Measurements from ENCODE around the gene PODN. TPM values are rescaled to one million over a fixed set of nuclear protein-coding genes. Genes with fewer than 3 reads are reported as not detected.

PODN gene
- total and polyA plus RNA-seq, 2 of the 4 experiments (the other 2 are of a cell fraction), result 0.54 to 6.2 TPM

DNA sequence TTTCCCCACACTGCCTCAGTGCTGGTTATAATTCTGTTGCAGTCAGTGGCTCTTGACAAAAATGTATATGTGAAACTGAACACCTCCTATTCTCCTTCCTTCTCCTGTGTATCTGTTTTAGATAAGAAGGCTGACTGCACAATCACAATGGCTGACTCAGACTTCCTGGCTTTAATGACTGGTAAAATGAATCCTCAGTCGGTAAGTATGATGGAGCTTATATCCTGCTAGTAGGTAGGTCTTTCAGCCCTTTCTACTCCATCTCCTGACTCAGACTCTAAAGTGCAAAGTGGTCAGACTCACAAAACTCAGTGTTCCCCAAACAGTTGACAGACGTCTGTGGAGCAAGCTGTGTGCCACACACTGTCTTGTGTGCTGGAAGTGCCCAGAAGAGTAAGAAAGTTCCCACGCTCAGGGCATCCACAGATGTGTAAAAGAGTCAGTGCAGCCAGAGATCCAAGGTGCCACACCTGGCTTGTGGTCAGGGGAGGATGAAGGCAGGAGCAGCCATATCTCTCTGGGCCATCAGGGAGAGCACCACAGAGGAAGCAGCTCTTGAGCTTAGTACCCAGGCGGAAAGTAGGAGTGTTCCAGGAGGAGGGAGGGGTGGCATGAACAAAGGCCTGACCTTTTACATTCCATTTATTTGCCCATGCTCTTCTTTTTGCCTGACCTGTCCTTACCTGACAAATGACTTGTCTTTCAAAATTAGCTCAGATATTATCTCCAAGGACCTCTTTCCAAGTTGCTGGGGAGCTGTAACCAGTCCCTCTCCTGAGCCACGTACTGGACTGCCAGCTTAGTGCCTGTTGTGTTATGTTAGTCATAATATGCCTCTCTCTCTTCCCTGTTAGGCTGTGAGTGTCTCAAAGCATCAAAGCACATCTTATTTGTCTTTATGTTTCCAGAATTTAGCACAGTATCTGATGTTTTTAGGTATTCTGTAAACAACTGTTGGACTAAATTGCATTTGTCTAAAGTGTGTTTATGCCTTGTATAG is 14.0 kb upstream of the PODN start:
- Histone ChIP-seq H3K4me2 (ENCODE audit: low read depth, low read length) (peak overlapping the region; percentile 18; the same call in 1 of the 2 replicates), H3K9me3 (ENCODE audit: control insufficient read depth, insufficient read depth, low read length) (no peaks in the 10 kb centered on the region), H2AFZ (replicated peaks; ENCODE audit: low read length, poor library complexity) (peak overlapping the region; percentile 19), H2AK5ac (ENCODE audit: low read depth, low read length) (peak overlapping the region; percentile 86), H2BK20ac (ENCODE audit: low read depth, low read length) (peak overlapping the region; percentile 92), H3K79me1 (ENCODE audit: low read depth in 1 of 2, low read length in 2 of 2) (peaks cover 2 to 40% of the 10 kb centered on the region in 2 experiments; a peak in 3 of 4 replicates), H3K14ac (replicated peaks; ENCODE audit: low read depth, low read length) (peak overlapping the region; percentile 94), H2BK15ac (ENCODE audit: low read depth, low read length) (peak overlapping the region; percentile 93), H3K4me3 (ENCODE audit: insufficient read depth, low read depth, low read length) (no peak overlapping the region), H3K9ac (ENCODE audit: low read depth, low read length) (no peak overlapping the region), H3K27ac (ENCODE audit: insufficient read depth, low read length) (peak overlapping the region; percentile 39), H2BK120ac (ENCODE audit: low read depth, low read length) (peak overlapping the region; percentile 87), H3K18ac (ENCODE audit: low read depth, low read length) (peak overlapping the region; percentile 44), H2BK5ac (ENCODE audit: low read depth, low read length, poor library complexity, severe bottlenecking) (peak overlapping the region; percentile 61), H3K4me1 (ENCODE audit: control insufficient read depth, insufficient read depth, low read length) (peaks cover 17% of the 10 kb centered on the region), H3K27me3 (ENCODE audit: control insufficient read depth, insufficient read depth, low read length) (no peaks in the 10 kb centered on the region), H3K56ac (ENCODE audit: extremely low read depth, insufficient read depth, low read length) (no peak overlapping the region; the same call in 1 of the 2 replicates), H4K20me1 (ENCODE audit: insufficient read depth, low read length) (no peaks in the 10 kb centered on the region), H3K36me3 (ENCODE audit: control insufficient read depth, insufficient read depth, low read length) (peaks cover 8% of the 10 kb centered on the region), H4K5ac (ENCODE audit: low read depth, low read length) (peak overlapping the region; percentile 35; the same call in 1 of the 2 replicates), H3K9me1 (ENCODE audit: insufficient read depth, low read length) (peaks cover 15% of the 10 kb centered on the region), H2AK9ac (replicated peaks; ENCODE audit: low read depth, low read length, poor library complexity) (peak overlapping the region; percentile 86), H4K8ac (ENCODE audit: low read depth in 2 of 2, low read length in 2 of 2) (peak overlapping the region; percentile 38 to 88; a peak in 3 of 4 replicates), H3K4ac (ENCODE audit: low read depth, low read length) (peak overlapping the region; percentile 82), H4K91ac (ENCODE audit: insufficient read depth, low read depth, low read length) (peak overlapping the region; percentile 86), H3K23ac (ENCODE audit: low read depth, low read length) (peak overlapping the region; percentile 86)
- dilution Hi-C loops (cut with HindIII; ENCODE audit: low sequenced_read_pairs, unreplicated experiment), result no loop called here
- peak; percentile 94 for DNase-seq
- in situ Hi-C loops (cut with MboI; ENCODE audit: low sequenced_read_pairs), result no loop called here
- peak; percentile 45 for ATAC-seq (ENCODE audit: low read depth)
- BruUV-seq (replicated peaks), result no TSS peak
- POLR2A ChIA-PET (ENCODE audit: unreplicated experiment), result no interaction called here
- intact Hi-C loops (cut with micrococcal nuclease), result no loop called here
- 100% methylated on average over 1 of the region's 5 CpGs; no CpG with 5 or more reads in 1 of the 2 experiments for WGBS, 2 experiments (ENCODE audit: extremely low coverage in 2 of 2, insufficient read length in 1 of 2)
- CTCF ChIA-PET, result no interaction called here
- peak; percentile 77 for TF ChIP-seq MAFK (IDR thresholded peaks at IDR 0.05; ENCODE audit: low read depth, low read length)
- TF ChIP-seq FOS (IDR thresholded peaks at IDR 0.05; ENCODE audit: low read depth, low read length), result peak; percentile 30; the same call in 1 of the 2 replicates
- TF ChIP-seq CEBPB (IDR thresholded peaks at IDR 0.05; ENCODE audit: low read depth, low read length), result peak; percentile 60; the same call in 1 of the 2 replicates
- no peak for TF ChIP-seq MXI1 (IDR thresholded peaks at IDR 0.05; ENCODE audit: borderline replicate concordance, low read depth, low read length)
